ENCODE measurements around the gene SLX4IP. TPM values are rescaled to one million over a fixed set of nuclear protein-coding genes. Genes with fewer than 3 reads are reported as not detected.
A peak's percentile ranks its signal among the peaks of the same experiment; 100 is the strongest.

The SLX4IP gene
- total and polyA plus RNA-seq, 2 donors (not counting 3 experiments of a cell fraction or from before 2014, with no cell fraction given) = 1.9 to 4.5 TPM

DNA sequence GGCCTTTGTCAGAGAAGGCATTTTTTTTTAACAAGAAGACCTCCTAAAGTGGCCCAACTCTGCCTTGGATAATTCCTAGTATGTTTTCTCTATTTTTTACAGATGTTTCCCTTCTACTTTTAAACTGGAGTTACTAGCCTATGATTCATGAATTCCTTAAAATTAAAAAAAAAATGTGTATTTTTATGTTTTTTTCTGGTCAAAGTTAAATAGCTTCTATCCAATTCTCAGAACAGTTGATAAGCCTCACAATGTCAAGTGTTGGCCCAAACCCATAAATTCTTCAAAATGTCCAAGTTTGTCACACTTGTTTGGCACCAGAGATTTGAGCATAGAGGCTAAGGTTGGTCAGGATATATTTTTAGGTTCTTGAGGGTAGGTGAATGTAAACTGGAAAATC is 174.7 kb downstream of the SLX4IP start:
- peaks cover 5% of the 10 kb centered on the region for H3K4me1 ChIP-seq (ENCODE audit: control insufficient read depth, extremely low read depth, insufficient read depth, low read length)
- ChIA-PET CTCF (interaction anchor here (1.1 to 2.1 kb wide), 7 partner anchors 9 to 58 kb away, joined by 3 to 6 read pairs (median 4); no protein-coding TSS in a partner anchor), POLR2A (no interaction called here)
- FAIRE-seq (no peak), DNase-seq (ENCODE audit: low read depth, low spot score) (peak; percentile 39)
- no peaks in the 10 kb centered on the region for H3K27me3 ChIP-seq (ENCODE audit: control insufficient read depth in 2 of 2, insufficient read depth in 2 of 2, low read length in 2 of 2)
- H3K4me2 ChIP-seq (ENCODE audit: insufficient read depth, low read length) = no peak overlapping the region
- no peaks in the 10 kb centered on the region for H3K79me2 ChIP-seq (ENCODE audit: control insufficient read depth, insufficient read depth, low read length)
- dilution Hi-C loops (cut with MboI; ENCODE audit: extremely low pct_ligation_motif_present, low sequenced_read_pairs) = no loop called here
- no peaks in the 10 kb centered on the region for H4K20me1 ChIP-seq (replicated peaks; ENCODE audit: control insufficient read depth, extremely low read depth, insufficient read depth, low read length)
- no peak overlapping the region for H3K9ac ChIP-seq (replicated peaks; ENCODE audit: extremely low read depth, insufficient read depth, low read length)
- H2AFZ ChIP-seq (ENCODE audit: low read depth, low read length) = no peak overlapping the region
- intact Hi-C loops (cut with micrococcal nuclease) = no loop called here
- BruUV-seq (replicated peaks) = no TSS peak
- H3K9me1 ChIP-seq (replicated peaks; ENCODE audit: control insufficient read depth, extremely low read depth, insufficient read depth, low read length) = no peaks in the 10 kb centered on the region
- no peak overlapping the region for H3K27ac ChIP-seq (ENCODE audit: insufficient read depth, low read depth, low read length)
- no peaks in the 10 kb centered on the region for H3K36me3 ChIP-seq (ENCODE audit: control insufficient read depth in 2 of 2, extremely low read depth in 1 of 2, insufficient read depth in 2 of 2, low read length in 2 of 2)
- H3K4me3 ChIP-seq (replicated peaks in 1 of 3; ENCODE audit: insufficient read depth in 1 of 3, low read depth in 1 of 3, low read length in 3 of 3) = no peak overlapping the region
- no peaks in the 10 kb centered on the region for H3K9me3 ChIP-seq (replicated peaks; ENCODE audit: control insufficient read depth, insufficient read depth, low read length)
- TF ChIP-seq POLR2AphosphoS5 (IDR thresholded peaks at IDR 0.05; ENCODE audit: insufficient read depth, low read depth, low read length) = no peak
- TF ChIP-seq, protein P1, sequence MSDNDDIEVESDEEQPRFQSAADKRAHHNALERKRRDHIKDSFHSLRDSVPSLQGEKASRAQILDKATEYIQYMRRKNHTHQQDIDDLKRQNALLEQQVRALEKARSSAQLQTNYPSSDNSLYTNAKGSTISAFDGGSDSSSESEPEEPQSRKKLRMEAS (IDR thresholded peaks at IDR 0.05; ENCODE audit: insufficient read depth, insufficient read length) = no peak
- TF ChIP-seq MYC (IDR thresholded peaks at IDR 0.05; ENCODE audit: low read depth, low read length) = no peak
- TF ChIP-seq JUN (IDR thresholded peaks at IDR 0.05; ENCODE audit: borderline replicate concordance, insufficient read depth, insufficient read length, low read depth) = no peak
- TF ChIP-seq FOS (IDR thresholded peaks at IDR 0.05; ENCODE audit: borderline replicate concordance, insufficient read depth, low read length) = no peak
- TF ChIP-seq, protein P2, sequence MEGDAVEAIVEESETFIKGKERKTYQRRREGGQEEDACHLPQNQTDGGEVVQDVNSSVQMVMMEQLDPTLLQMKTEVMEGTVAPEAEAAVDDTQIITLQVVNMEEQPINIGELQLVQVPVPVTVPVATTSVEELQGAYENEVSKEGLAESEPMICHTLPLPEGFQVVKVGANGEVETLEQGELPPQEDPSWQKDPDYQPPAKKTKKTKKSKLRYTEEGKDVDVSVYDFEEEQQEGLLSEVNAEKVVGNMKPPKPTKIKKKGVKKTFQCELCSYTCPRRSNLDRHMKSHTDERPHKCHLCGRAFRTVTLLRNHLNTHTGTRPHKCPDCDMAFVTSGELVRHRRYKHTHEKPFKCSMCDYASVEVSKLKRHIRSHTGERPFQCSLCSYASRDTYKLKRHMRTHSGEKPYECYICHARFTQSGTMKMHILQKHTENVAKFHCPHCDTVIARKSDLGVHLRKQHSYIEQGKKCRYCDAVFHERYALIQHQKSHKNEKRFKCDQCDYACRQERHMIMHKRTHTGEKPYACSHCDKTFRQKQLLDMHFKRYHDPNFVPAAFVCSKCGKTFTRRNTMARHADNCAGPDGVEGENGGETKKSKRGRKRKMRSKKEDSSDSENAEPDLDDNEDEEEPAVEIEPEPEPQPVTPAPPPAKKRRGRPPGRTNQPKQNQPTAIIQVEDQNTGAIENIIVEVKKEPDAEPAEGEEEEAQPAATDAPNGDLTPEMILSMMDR (IDR thresholded peaks at IDR 0.05; ENCODE audit: extremely low read depth in 1 of 2, insufficient read depth in 1 of 2, low read depth in 1 of 2, low read length in 2 of 2) = no peak
- no peak for TF ChIP-seq GATA2 (IDR thresholded peaks at IDR 0.05; ENCODE audit: insufficient read depth, insufficient read length, low read depth, low read length)
- TF ChIP-seq POLR2A (IDR thresholded peaks at IDR 0.05; ENCODE audit: low read depth, low read length) = no peak
